ENCODE measurements around the gene PSMB3.
A peak's percentile ranks its signal among the peaks of the same experiment; 100 is the strongest.

The PSMB3 gene

DNA sequence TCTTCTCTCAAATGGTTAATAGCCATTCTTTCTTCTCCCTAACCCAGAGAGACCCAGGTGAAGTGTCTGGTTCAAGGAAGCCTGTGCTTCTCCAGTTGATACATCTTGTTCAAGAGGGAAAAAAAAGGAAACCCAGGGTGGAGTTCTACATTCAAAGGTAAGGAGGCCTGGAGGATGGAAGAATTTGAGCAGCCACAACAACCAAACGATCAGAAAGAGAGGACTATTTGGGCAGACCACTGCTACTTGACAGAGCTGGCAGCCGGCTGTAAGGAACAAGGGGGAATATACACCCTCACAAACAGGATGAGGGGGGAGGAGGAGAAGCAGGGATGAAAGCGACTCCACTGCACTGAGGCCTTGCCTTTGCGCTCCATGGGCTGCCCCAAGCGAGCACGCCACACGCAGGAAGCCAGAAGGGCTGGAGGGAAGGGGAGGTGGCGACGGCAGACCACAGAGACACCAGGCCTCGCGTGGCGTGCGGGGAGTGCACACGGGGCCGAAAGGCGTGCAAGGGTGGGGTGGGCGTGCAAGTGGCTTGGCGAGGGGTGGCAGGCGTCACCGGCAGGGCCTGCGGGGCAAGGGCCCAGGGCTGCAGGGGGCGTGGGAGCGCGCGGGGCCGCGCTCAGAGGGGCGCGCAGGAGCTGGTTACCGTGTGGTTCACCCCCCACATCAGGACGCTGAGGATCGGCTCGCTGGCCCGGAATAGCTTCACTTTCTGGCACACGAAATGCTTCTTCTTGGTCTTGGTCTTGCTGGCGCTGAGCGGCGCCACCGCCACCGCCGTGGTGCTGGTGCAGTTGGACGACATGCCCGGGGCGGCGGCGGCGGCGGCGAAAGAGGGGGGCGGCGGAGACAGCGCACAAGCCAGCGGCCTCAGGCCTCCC, 46.3 kb downstream of the PSMB3 start:
- H3K4me1 Mint-ChIP-seq, result peaks cover 35 to 53% of the 10 kb centered on the region in 2 donors
- no peaks in the 10 kb centered on the region for H3K9me3 Mint-ChIP-seq
- peaks cover 32 to 54% of the 10 kb centered on the region in 2 donors for H3K36me3 Mint-ChIP-seq
- peak overlapping the region; percentile 96 to 99 for H3K4me3 Mint-ChIP-seq
- H3K27me3 Mint-ChIP-seq, result no peaks in the 10 kb centered on the region
- DNase-seq (peak; percentile 38), ATAC-seq (replicated peaks) (peak; percentile 41 to 45)
- peak overlapping the region; percentile 95 for H3K27ac Mint-ChIP-seq

DNA sequence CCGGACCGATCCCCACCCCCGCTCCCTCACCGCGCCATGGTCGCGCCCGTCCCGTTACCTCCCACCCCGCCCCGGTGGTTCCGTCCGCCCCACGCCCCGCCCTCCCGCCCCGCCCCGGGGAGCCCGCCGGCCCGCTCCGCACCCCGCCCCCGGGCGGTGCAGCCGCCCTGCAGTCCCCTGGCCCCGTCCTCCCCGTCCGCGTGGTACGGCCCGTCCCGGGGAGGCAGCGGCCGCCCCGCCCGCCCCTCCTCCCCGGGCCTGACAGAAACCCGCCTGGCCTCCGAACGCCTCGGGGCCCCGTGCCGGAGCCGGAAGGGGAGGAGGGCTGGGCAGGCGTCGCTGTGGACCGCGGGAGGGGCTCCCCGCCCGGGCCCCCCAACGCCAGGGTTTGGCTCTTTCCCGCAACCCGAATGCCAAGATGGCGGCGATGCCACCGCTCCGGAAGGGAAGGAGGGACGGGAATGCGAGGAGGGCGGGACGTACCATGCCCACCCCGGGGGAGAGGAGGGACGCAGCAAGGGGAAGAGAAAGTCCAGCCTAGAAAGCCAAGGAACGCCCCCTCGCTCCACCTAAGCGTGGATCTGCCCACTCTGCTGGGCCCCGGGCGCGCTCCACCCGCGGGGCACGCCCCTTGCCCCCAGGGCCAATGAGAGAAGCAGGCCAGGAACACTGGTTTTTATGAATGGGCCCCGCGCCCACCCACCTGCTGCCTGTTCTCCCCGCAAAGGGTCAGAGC, 47.1 kb downstream of the PSMB3 start, which contains the start of gene PIP4K2B:
Gene PIP4K2B (minus strand): TSS at position 56 of the 736 bp plus-strand sequence. CDS start 132 bp downstream, outside the sequence.
- Mint-ChIP-seq H3K9me3 (no peaks in the 10 kb centered on the region), H3K27me3 (no peaks in the 10 kb centered on the region), H3K4me3 (peak within 1 kb of the TSS; percentile 96 to 99), H3K36me3 (peaks cover 34 to 49% of the 10 kb centered on the region in 2 donors), H3K4me1 (peaks cover 35 to 46% of the 10 kb centered on the region in 2 donors), H3K27ac (peak within 1 kb of the TSS; percentile 95)
- DNase-seq, result peak; percentile 90
- ATAC-seq (replicated peaks), result peak; percentile 86 to 87

DNA sequence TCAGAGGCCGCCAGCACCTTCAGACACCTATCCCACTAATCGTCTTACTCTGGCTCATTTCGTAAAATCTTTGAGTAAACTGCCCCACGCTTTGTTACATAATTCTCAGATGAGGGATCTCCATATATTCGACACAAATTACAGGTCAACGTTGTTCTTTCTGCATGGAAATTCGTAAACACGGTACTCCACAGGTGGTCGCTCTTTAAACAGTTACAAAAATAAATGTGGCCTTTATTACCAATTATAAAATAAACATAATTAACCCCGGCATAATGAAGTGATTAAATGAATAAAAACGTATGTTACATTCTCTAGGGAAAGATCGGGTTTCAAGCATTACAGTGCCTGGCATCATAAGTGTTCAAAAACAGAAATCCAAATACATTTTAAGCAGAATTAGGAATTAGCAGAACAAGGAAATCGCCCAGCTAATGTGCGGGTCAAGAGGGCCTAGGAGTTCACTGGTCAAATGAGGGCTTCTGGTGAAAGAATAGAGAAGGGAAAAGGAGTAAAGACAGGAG, 47.8 kb downstream of the PSMB3 start:
- Mint-ChIP-seq H3K4me1 (peaks cover 35 to 45% of the 10 kb centered on the region in 2 donors), H3K9me3 (no peaks in the 10 kb centered on the region), H3K4me3 (peak overlapping the region; percentile 78 to 99), H3K27ac (peak overlapping the region; percentile 73), H3K27me3 (no peaks in the 10 kb centered on the region), H3K36me3 (peaks cover 35 to 49% of the 10 kb centered on the region in 2 donors)
- no peak for DNase-seq
- ATAC-seq (replicated peaks), result no peak

DNA sequence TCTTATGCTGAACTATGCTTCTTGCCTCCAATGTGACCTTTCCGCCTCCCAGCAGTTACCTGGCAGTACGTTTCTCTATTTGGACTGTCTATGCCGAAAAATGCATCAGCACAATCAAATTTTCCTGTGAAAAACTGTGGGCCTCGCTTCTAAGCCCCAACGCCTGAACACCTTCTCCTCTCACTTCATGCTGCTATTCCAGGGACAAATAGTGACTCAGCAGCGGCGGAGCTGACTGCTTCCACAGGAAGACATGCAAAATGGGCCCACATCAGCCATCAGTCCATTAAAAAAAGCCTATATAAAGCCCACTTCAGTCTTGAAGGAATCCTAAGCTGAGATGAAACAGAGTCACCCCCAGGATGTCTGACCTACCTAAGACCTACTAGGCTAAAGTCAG, 57.3 kb downstream of the PSMB3 start:
- Mint-ChIP-seq H3K27ac (no peak overlapping the region), H3K4me3 (no peak overlapping the region)

More for the DNA sequence above, 57.3 kb downstream of the PSMB3 start:
- DNase-seq, result no peak
- no peaks in the 10 kb centered on the region for H3K27me3 Mint-ChIP-seq
- H3K4me1 Mint-ChIP-seq, result no peaks in the 10 kb centered on the region
- ATAC-seq (replicated peaks), result no peak
- no peaks in the 10 kb centered on the region for H3K9me3 Mint-ChIP-seq
- H3K36me3 Mint-ChIP-seq, result peaks cover 40 to 43% of the 10 kb centered on the region in 2 donors
